ENCODE results near the gene SLC25A2. TPM values are rescaled to one million over a fixed set of nuclear protein-coding genes. Genes with fewer than 3 reads are reported as not detected.
A peak's percentile ranks its signal among the peaks of the same experiment; 100 is the strongest.
"Not testable (repeated sequence)": the region's sequence is repeated elsewhere in the genome, so short reads cannot be mapped to it uniquely, and the experiment has no call there.

SLC25A2 gene
- total RNA-seq, 2 donors from 2014 or later: 0.23 TPM; not detected in 1

DNA sequence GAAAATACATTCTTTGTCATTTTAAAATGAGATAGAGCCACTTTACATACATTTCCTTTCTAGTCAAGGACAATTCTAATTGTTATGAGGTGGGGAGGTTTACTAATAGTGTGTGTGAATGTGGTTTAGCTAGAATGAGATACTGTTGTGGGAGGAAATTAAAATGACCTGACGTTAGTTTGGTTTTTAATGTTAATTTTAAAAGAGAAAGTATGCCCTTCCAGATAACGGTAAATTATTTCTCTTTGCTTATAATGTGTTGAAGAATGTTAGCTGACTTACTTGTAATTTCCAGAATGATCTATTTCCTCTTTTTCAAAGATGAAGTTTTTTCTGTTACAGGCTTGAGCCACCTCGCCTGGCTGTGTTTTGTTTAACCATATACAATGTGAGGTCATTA is 18.4 kb upstream of the SLC25A2 start:
- ATAC-seq: no peak
- H3K27ac Mint-ChIP-seq: no peak overlapping the region
- peaks cover 33 to 50% of the 10 kb centered on the region in 2 donors for H3K9me3 Mint-ChIP-seq
- no peak for DNase-seq (ENCODE audit: low spot score in 2 of 2)
- H3K36me3 Mint-ChIP-seq: peaks cover 41 to 65% of the 10 kb centered on the region in 2 donors

DNA sequence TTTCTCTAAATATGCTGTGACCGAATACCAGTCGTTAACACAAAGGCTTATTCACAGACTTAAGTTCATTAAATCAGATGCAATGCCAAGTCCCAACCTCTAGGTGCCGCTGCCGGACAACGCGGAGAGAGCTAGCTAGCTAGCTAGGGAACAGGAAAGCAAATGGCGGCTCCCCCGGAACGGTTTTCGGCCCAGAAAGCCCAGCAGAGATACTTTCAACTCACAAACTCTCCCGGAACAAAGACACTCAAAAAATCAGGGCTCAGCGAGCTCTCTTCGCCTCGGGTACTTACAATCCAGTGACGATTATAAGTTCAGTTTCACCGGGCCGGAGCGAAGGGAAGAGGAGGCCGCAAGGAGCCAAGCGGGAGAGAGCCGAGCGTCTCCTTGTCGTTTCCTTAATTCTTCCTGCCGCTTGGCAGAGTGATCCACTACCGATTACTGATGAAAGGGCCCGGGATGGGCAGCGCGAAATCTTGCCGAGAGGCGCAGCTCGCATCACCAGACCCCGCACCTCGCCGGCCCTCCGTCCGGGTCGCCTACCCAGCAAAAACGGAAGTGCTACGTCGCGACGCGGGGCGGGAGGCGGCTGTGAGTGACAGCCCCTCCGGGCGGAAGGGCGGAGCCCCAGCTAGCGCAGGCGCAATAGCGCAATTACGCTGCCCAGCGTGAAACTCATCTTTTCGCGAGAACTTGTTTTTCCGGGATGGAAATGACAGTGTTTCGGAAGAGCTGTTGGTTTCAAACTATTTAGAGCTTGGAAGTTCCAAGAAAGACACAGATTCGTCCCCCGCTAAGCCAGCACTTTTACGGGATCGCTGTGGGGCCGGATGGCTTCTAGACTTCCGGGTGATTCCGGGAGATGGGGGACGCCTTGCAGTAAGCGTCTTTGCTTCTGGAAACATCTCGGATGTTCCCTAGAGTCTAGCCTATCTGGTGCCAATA is 16.6 kb upstream of the SLC25A2 start, which contains the start of gene TAF7:
TSS of gene TAF7 (minus strand) at position 560 of the 945 bp plus-strand sequence. CDS start 740 bp downstream, outside the sequence.
- DNase-seq (ENCODE audit: low spot score in 2 of 2): peak; percentile 92 to 93
- peak; percentile 94 to 96 for ATAC-seq
- Mint-ChIP-seq H3K27ac (peak within 1 kb of the TSS; percentile 99), H3K36me3 (peaks cover 40 to 56% of the 10 kb centered on the region in 2 donors), H3K9me3 (peaks cover 36 to 45% of the 10 kb centered on the region in 2 donors)

DNA sequence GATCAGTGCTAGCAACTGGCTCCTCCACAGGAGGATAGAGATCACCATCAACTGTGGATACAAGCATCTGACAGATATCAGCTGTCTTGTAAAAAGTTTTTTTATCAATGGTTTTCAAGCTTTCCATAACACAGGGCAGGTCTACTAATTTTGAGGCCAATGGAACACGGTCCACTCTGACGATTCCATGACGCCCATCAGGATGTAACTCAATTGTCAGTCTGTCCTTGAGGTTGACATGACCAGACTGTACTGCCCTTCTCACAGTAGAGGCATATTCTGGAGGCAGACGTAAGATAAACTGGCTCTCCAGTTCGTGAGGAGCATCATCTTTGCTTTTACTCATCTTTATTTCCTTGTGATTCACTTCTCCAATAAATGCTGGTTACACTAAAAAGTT is 15.8 kb upstream of the SLC25A2 start:
- DNase-seq (ENCODE audit: low spot score in 2 of 2) (no peak), ATAC-seq (no peak)
- Mint-ChIP-seq H3K9me3 (peaks cover 41 to 49% of the 10 kb centered on the region in 2 donors), H3K36me3 (peaks cover 48 to 64% of the 10 kb centered on the region in 2 donors), H3K27ac (peak overlapping the region; percentile 99)

- ATAC-seq (no peak), DNase-seq (ENCODE audit: low spot score in 2 of 2) (no peak)
- Mint-ChIP-seq H3K27ac (peak overlapping the region in 1 of 2 donors; percentile 99), H3K9me3 (peaks cover 42 to 50% of the 10 kb centered on the region in 2 donors), H3K36me3 (peaks cover 50 to 69% of the 10 kb centered on the region in 2 donors)
Measured at GRCh38 chr5:141319202-141319601, 15.4 kb upstream of the SLC25A2 start.

- not testable (repeated sequence) for ATAC-seq
Measured at GRCh38 chr5:141316963-141317362, 13.1 kb upstream of the SLC25A2 start.

GRCh38 chr5:141313711-141314110 is 9.9 kb upstream of the SLC25A2 start:
- Mint-ChIP-seq H3K27ac (no peak overlapping the region), H3K9me3 (peaks cover 42 to 54% of the 10 kb centered on the region in 2 donors), H3K36me3 (peaks cover 65 to 67% of the 10 kb centered on the region in 2 donors)
- ATAC-seq: no peak
- no peak for DNase-seq (ENCODE audit: low spot score in 2 of 2)

More at GRCh38 chr5:141316963-141317362, 13.1 kb upstream of the SLC25A2 start:
- H3K27ac Mint-ChIP-seq; DNase-seq (ENCODE audit: low spot score in 2 of 2): not testable (repeated sequence)
- Mint-ChIP-seq H3K9me3 (peaks cover 53 to 57% of the 10 kb centered on the region in 2 donors), H3K36me3 (peaks cover 70 to 80% of the 10 kb centered on the region in 2 donors)

DNA sequence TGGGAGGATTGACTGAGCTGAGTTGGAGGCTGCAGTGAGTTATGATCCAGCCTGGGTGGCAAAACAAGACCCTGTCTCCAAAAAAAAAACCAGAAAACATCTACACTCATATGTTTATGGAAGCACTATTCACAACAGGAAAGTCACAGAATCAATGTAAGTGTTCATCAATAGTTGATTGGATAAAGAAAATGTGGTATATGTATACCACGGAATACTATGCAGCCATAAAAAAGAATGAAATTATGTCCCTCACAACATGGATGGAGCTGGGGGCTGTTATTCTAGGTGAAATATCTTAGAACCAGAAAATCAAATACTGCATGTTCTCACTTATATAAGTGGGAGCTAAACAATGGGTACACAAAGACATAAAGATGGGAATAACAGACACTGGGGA is 2.8 kb upstream of the SLC25A2 start:
- DNase-seq (ENCODE audit: low spot score in 2 of 2): no peak
- H3K27ac Mint-ChIP-seq: no peak overlapping the region
- H3K9me3 Mint-ChIP-seq: peaks cover 35 to 38% of the 10 kb centered on the region in 2 donors
- peaks cover 40 to 70% of the 10 kb centered on the region in 2 donors for H3K36me3 Mint-ChIP-seq
- no peak for ATAC-seq

GRCh38 chr5:141298376-141298775 is 5.5 kb downstream of the SLC25A2 start:
- ATAC-seq (no peak), DNase-seq (ENCODE audit: low spot score in 2 of 2) (no peak)
- H3K27ac Mint-ChIP-seq: no peak overlapping the region
- peaks cover 31 to 43% of the 10 kb centered on the region in 2 donors for H3K9me3 Mint-ChIP-seq
- peaks cover 56 to 66% of the 10 kb centered on the region in 2 donors for H3K36me3 Mint-ChIP-seq

DNA sequence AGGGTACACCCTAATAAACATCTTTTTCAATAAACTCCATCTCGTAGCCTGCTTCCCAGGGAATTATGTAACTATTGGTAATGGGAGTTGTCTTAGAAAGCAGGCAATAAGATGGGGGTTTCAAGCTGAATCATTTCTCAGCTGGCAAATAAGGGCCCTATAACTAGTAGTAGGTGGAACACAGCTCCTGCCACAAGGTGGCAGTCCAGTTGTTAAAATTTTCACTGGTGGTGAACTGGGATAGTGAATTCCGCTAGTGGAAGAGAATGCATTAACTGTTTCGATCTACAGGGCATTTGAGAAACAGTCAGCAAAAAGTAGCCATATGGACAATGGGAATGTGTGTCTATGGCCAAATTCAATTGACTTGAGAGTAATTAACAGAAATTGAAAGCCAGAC is 30.9 kb downstream of the SLC25A2 start:
- DNase-seq (ENCODE audit: low spot score in 2 of 2) (no peak), ATAC-seq (no peak)
- H3K27ac Mint-ChIP-seq: no peak overlapping the region
- peaks cover 30 to 70% of the 10 kb centered on the region in 2 donors for H3K36me3 Mint-ChIP-seq
- peaks cover 43 to 47% of the 10 kb centered on the region in 2 donors for H3K9me3 Mint-ChIP-seq

GRCh38 chr5:141269195-141269594 is 34.7 kb downstream of the SLC25A2 start:
- peaks cover 46 to 53% of the 10 kb centered on the region in 2 donors for H3K9me3 Mint-ChIP-seq
- peaks cover 42 to 87% of the 10 kb centered on the region in 2 donors for H3K36me3 Mint-ChIP-seq
- no peak for ATAC-seq

GRCh38 chr5:141261238-141261546 is 42.7 kb downstream of the SLC25A2 start:
- DNase-seq (ENCODE audit: low spot score in 2 of 2) (no peak), ATAC-seq (no peak)
- H3K36me3 Mint-ChIP-seq: peaks cover 66 to 68% of the 10 kb centered on the region in 2 donors
- H3K9me3 Mint-ChIP-seq: peaks cover 46 to 51% of the 10 kb centered on the region in 2 donors
- no peak overlapping the region for H3K27ac Mint-ChIP-seq

More at GRCh38 chr5:141269195-141269594, 34.7 kb downstream of the SLC25A2 start:
- H3K27ac Mint-ChIP-seq: no peak overlapping the region
- DNase-seq (ENCODE audit: low spot score in 2 of 2): no peak

DNA sequence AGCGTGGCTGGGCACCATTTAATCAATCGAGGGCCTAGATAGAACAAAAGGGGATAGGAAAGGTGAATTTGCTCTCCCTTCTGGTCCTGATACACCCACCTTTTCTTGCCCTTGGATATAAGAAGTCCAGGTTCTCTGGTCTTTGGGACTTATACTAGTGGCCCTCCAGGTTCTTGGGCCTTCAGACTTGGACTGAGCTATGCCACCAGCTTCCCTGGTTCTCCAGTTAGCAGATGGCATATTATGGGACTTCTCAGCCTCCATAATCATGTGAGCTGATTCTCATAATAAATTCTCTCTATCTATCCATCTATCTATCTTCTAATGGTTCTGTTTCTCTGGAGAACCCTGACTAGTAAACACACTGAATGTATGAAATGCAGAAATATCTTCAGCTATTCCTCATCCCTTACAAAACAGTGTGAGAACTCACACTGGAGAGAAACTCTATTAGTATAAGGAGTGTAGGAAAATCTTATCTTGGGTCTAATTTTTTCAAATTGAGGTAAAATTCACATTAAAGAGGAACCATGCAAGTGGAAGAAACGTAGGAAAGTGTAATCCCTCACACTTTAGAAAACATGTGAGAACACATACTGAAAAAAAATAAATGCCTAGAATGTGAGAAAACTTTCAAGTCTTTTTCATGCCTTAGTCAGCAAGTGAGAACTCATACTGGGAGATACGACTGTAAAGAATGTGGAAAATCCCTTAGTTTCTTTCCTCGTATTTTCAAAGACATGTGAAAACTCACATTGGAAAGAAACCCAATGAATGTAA is 43.2 kb downstream of the SLC25A2 start:
- ATAC-seq (no peak), DNase-seq (ENCODE audit: low spot score in 2 of 2) (no peak)
- H3K9me3 Mint-ChIP-seq: peaks cover 43 to 47% of the 10 kb centered on the region in 2 donors
- H3K27ac Mint-ChIP-seq: no peak overlapping the region
- H3K36me3 Mint-ChIP-seq: peaks cover 62 to 67% of the 10 kb centered on the region in 2 donors

DNA sequence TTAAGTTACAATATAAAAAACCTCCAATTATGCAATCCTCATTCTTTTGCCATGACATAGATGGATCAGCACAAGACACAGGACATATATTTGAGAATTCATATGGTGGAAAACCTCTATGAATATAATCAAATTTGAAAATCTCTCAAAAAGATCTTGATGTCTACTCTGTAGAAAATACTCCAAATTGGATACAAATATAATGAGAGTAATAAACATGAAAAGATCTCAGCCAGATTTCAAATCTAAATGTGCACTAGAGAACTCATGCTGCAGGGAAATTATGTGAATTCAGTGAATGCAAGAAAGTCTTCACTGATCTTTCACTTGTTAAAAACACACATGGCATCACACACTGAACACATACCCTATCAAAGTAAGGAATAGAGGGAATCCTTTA is 44.9 kb downstream of the SLC25A2 start:
- Mint-ChIP-seq H3K36me3 (peaks cover 53 to 56% of the 10 kb centered on the region in 2 donors), H3K27ac (no peak overlapping the region), H3K9me3 (peaks cover 49 to 56% of the 10 kb centered on the region in 2 donors)
- DNase-seq (ENCODE audit: low spot score in 2 of 2) (no peak), ATAC-seq (no peak)

- DNase-seq (ENCODE audit: low spot score in 2 of 2) (no peak), ATAC-seq (no peak)
- Mint-ChIP-seq H3K9me3 (peaks cover 47 to 58% of the 10 kb centered on the region in 2 donors), H3K27ac (no peak overlapping the region), H3K36me3 (peaks cover 53 to 54% of the 10 kb centered on the region in 2 donors)
Measured at GRCh38 chr5:141258464-141258863, 45.4 kb downstream of the SLC25A2 start.
